ENCODE measurements around the gene ERCC6L.

DNA sequence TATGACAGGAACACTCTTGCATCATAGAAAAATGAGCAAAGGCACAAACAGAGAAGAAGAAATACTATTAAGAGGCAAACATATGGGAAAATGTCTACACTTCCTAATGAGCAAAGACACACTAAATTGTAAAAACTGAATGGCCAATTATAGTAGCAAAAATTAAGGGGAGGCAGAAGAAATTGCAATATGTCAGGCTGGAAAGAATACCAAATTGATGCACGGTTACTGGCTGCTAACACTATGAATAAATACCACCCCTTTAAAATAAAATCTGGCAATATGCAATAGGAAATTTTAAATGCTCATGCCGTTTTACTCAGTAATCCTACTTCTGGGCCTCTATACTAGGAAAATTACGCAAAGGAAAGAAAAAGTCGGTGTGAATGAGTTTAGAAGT, 73.3 kb downstream of the ERCC6L start:
- TF ChIP-seq, protein P1, sequence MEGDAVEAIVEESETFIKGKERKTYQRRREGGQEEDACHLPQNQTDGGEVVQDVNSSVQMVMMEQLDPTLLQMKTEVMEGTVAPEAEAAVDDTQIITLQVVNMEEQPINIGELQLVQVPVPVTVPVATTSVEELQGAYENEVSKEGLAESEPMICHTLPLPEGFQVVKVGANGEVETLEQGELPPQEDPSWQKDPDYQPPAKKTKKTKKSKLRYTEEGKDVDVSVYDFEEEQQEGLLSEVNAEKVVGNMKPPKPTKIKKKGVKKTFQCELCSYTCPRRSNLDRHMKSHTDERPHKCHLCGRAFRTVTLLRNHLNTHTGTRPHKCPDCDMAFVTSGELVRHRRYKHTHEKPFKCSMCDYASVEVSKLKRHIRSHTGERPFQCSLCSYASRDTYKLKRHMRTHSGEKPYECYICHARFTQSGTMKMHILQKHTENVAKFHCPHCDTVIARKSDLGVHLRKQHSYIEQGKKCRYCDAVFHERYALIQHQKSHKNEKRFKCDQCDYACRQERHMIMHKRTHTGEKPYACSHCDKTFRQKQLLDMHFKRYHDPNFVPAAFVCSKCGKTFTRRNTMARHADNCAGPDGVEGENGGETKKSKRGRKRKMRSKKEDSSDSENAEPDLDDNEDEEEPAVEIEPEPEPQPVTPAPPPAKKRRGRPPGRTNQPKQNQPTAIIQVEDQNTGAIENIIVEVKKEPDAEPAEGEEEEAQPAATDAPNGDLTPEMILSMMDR (conservative IDR thresholded peaks at IDR 0.05): no peak
- no peak for TF ChIP-seq ZFX (IDR thresholded peaks at IDR 0.05)
